Ecto neural progenitor cell (in vitro differentiated cells): ENCODE measurements around the gene GALNT2.

Experiments used
- DNase-seq: peaks from one replicate; pipeline ENCODE4 v3.0.0-alpha.2; 2018; ENCODE audit warnings: low spot score

GALNT2 gene

GRCh38 chr1:230278871-230279582 is 212.0 kb downstream of the GALNT2 start:
- no peak for DNase-seq

DNA sequence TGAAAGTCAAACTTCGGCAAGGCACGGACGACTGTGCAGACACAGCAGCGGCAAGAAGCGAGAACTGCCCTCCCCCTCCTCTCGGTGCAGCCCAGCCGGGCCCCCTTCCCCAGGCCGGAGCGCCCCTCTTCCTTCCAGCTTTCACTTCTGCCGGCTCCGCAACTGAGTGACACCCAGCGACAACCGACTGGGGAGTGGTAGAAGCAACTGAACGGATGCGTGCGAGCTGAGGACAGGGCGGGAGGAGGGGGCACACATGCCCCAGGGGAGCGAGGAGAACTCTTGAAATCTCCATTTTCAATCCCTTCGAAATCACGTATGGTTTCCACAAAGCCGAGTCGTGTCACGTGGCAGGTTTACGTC is 212.5 kb downstream of the GALNT2 start:
- no peak for DNase-seq

DNA sequence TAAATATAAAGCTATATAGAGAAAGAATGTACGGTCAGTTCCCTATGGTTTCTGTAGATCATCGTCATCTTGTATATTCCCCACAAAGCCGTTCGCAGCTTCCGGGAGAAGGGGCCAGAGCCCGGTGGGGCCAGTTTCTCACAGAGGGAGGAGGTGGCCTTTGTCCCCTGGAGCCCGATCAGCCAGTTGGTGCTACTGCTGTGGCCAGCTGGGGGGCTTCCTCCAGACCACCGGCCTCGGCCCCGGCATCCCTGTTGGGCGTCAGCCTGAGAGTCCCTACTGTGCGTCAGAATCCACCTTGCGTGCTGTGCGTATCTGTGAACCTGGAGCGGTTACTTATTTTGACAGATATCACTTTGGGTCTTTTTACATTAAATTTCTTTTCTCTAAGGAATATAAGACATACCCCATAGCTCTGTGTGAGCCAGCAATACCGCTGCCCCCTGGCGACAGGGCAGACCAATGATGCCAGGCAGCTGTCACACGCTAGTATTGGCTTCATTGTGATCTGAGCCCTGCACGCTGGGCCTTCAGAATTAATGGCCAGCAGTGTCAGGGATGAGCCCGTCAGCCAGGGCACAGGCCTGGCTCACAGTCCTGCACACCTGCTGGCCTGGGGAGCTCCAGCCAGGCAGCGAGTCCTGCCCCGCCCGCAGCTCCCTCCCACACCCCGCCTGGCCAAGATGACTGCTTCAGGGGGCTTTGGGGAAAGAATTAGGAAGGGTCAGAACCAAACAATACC is 213.2 kb downstream of the GALNT2 start:
- no peak for DNase-seq

GRCh38 chr1:230280906-230281413 is 213.9 kb downstream of the GALNT2 start:
- DNase-seq: no peak

DNA sequence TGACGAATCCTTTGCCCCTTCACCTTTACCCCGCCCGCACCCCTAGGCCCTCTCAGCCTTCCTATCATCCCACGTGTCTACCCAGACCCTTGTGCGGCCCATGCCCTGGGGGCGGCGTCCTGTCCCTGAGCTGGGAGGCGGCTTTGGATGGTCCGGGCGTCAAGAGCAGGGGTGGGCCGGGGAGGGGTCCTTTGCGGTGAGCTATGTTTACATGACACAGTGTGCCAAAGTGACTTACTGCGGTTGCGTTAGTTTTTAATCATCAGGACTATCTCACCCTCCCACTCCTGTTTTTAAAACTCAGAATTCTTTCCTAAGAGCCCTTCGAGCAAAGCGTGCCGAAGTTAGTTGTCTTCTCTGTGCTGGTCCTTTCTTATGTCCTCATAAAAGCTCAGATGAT is 214.5 kb downstream of the GALNT2 start:
- no peak for DNase-seq

DNA sequence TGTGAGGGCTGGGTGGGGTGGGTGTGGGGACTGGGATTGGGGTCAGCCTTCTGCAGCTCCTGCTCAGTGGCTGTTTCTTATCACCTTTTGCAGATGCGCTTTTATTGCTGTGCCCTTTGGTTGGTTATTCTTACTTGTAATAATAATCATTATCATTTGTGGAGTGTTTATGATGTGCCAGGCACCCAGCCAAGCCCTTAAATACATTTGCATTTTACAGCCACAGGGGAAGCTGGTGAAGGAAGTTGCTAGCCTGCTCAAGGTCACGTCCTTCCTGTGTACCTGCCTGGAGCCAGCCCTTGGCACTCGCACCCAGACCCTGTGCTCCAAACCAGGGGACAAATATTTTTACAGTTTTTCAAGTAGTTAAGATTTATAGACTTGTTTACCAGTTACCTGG is 215.1 kb downstream of the GALNT2 start:
- no peak for DNase-seq

GRCh38 chr1:230283678-230284077 is 216.6 kb downstream of the GALNT2 start:
- no peak for DNase-seq

- DNase-seq: no peak
Observed at GRCh38 chr1:230284891-230285290, 217.9 kb downstream of the GALNT2 start.

- DNase-seq: no peak
Observed at GRCh38 chr1:230285351-230285750, 218.3 kb downstream of the GALNT2 start.

DNA sequence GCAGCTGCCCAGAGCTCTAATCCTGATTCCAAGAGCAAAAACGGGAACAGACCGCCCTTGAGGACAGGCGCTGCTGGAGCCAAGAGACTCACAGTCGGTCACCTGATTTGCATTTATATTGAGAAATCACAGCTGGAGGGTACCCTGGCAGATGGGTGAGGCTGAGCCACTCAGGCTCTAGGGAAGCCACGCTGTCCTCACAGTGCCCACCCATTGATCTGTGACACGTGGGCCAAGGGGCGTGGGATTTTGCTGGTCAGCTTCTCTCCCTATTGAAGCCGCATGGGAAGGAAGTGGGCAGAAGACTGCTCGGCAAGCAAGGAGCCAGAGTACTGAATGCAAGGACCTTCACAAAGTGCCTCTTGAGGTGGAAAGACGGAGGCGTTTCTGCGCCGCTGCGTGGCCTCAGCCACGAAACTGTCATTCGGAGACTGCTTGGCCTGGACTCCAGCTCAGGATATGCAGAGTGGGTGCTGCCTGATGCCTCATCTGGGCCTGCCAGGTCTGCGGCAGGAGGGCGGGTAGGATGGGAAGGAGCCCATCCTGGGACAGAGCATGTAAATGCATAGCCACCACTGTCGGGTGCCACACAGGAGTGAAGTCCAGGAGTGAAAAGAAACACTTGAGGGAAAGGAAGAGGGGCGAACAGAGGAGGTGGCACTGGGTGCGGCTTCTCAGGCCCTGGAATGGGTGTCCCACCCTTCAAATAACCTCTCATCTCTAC is 219.3 kb downstream of the GALNT2 start:
- DNase-seq: no peak

- DNase-seq: no peak
Observed at GRCh38 chr1:230286890-230287269, 219.8 kb downstream of the GALNT2 start.

- DNase-seq: no peak
Observed at GRCh38 chr1:230287674-230288315, 220.8 kb downstream of the GALNT2 start.

GRCh38 chr1:230288641-230289349 is 221.8 kb downstream of the GALNT2 start:
- DNase-seq: no peak

GRCh38 chr1:230289350-230289644 is 222.3 kb downstream of the GALNT2 start:
- DNase-seq: no peak

DNA sequence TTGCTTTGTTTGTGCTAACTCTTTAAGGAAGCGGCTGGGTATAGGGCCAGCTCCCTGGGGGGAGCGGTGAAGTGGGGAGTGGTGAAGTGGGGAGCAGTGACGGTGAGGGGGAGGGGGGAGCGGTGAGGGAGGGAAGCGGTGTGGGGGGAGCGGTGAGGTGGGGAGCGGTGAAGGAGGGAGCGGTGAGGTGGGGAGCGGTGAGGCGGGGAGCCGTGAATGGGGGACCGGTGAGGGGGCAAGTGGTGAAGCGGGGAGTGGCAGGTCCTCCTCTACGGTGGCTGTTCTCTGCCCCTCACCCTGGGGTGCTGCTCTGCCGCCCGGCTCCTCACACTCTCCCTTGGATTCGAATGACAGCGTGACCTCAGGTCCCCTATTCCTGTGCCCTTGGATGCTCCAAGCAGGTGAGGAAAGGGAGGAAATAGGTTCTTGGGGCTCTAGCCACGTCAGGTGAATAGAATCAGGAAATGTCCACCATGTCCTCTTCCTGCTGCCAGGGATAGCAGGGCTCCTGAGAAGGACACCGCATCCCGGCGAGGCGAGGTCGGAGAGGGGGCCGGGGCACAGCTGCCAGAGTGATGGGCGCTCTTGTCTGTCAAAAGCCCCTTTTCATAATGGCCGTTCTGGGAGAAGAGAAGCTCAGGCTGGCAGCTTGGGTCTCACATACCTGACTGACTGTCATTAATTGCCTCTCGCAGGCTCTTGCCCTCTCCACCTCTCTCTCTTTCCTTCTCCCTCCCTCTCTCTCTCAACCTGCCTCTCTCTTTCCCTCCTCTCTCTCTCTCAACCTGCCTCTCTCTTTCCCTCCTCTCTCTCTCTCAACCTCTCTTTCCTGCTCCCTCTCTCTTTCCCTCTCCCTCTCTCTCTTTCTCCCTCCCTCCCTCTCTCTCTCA is 224.9 kb downstream of the GALNT2 start:
- no peak for DNase-seq

GRCh38 chr1:230292689-230293389 is 225.8 kb downstream of the GALNT2 start:
- DNase-seq: no peak

DNA sequence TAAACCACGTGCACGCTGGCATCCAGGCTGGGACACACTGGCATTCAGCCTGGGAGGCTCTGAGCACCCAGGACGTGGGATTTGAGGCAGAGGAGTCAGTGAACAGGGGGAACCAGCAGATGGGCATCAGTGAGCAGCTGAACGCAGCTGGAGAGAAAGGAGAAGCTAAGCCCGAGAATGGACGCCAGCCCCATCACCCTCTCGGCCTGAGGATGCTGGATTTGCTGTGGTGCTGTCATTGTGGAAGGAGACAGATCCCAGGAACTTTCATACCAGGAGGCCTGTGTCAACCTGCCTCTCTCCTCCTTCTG is 226.3 kb downstream of the GALNT2 start:
- no peak for DNase-seq

- DNase-seq: no peak
Observed at GRCh38 chr1:230295367-230295766, 228.3 kb downstream of the GALNT2 start.

GRCh38 chr1:230299191-230300006 is 232.4 kb downstream of the GALNT2 start:
- no peak for DNase-seq
